ENCODE data around the gene CARD14.
A peak's percentile ranks its signal among the peaks of the same experiment; 100 is the strongest.
"Not testable (repeated sequence)": the region's sequence is repeated elsewhere in the genome, so short reads cannot be mapped to it uniquely, and the experiment has no call there.

Gene CARD14

GRCh38 chr17:80147035-80147822 lies 22.6 kb upstream of the CARD14 start, which contains the start of gene EIF4A3:
Gene EIF4A3, minus strand, starts transcription at chr17:80147128. Its CDS starts 167 bp downstream, at chr17:80146961.
- DNase-seq (ENCODE audit: low read depth in 2 of 2): peak; percentile 87 to 90

DNA sequence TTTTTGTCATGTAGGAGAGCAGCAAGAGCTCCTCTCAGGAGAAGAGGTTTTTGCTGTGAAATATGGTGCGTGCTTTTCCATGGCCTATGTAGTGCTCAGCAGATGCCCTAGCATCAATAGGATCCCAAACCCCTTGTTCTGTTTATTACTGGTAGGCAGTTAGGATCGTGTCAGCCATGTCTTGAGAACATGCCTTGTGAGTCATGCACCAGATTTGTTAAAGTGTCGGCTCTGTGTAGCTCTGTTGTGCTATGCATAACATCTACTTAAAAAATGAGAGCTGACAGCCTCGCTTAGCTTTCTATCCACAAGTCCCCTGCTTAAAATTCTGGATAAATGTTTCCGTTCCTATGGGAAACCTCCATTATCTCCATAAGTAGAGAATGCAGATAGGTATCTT lies 18.5 kb upstream of the CARD14 start:
- no peak for DNase-seq (ENCODE audit: low read depth in 2 of 2)

DNA sequence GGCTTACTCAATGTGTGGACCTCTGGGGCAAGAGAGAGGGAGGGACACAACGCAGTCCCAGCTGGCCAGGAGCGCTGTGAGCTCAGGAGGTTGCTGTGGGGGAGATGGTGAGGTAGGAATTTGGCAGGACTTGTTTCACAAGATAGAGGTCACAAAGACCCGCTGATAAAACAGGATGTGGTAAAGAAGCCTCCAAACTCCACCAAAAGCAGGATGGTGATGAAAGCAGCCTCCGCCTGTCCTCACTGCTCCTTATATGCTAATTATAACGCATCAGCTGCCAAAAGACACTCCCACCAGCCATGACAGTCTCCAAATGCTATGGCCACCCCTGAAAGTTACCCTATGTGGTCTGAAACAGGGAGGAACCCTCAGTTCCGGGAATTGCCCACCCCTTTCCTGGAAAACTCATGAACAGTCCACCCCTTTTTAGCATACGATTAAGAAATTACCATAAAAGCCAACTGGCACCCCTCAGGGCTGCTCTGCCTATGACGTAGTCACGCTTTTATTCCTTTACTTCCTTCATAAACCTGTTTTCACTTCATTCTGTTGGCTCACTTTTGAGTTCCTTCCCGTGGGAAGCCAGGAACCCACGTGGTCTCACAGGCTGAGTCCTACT lies 17.6 kb upstream of the CARD14 start:
- no peak for DNase-seq (ENCODE audit: low read depth in 2 of 2)

GRCh38 chr17:80153004-80153403 lies 16.8 kb upstream of the CARD14 start:
- no peak for DNase-seq (ENCODE audit: low read depth in 2 of 2)

- DNase-seq (ENCODE audit: low read depth in 2 of 2): no peak
Measured at GRCh38 chr17:80154166-80154565, 15.7 kb upstream of the CARD14 start.

DNA sequence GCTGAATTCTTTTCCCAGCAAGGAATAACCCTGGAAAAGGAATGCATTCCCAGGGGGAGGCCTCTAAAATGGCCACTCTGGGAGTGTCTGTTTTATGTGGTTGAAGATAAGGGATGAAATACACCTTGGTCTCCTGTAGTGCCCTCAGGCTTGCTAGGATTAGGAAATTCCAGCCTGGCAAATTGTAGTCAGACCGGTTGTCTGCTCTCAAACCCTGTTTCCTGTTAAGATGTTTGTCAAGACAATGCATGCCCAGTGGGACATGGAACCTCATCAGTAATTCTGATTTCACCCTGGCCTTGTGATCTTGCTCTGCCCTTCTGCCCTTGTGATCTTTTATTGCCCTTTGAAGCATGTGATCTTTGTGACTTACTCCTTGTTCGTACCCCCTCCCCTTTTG lies 14.2 kb upstream of the CARD14 start:
- not testable (repeated sequence) for DNase-seq (ENCODE audit: low read depth in 2 of 2)

DNA sequence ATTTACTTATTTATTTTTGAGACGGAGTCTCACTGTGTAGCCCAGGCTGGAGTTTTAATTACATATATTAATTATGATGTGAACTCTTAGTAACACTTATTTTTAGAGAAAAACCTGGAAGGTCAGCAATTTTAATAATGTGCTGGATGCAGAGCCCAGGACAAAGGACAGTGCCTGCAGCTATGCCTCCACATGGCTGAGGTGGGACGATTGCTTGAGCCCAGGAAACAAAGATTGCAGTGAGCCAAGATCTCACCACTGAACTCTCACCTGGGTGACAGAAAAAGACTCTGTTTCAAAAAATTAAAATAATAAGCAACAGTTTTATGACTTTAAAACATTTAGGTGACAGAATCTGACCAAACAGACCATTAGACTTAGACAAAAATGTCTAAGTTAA lies 11.0 kb upstream of the CARD14 start:
- no peak for DNase-seq (ENCODE audit: low read depth in 2 of 2)

DNA sequence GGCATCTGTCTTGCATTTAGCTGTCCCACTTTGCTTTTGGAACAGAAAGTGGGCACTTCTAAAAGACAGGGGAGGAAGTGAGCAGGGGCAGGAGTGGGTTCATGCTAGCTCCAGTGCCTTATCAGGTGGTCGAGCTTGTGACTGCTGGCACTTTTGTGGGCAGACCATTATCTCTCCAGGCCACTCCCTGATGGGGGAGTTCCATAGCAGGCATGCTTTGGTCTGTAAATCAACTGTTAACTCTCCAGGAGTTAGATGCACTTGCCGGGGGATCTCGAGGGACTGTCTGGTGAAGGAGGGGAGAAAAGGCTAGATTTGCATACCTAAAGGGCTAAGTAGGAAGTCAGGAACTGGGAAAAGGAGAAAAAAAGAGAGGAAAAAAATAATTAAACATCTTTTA lies 9.3 kb upstream of the CARD14 start:
- no peak for DNase-seq (ENCODE audit: low read depth in 2 of 2)

- no peak for DNase-seq (ENCODE audit: low read depth in 2 of 2)
Measured at GRCh38 chr17:80163336-80163735, 6.5 kb upstream of the CARD14 start.

DNA sequence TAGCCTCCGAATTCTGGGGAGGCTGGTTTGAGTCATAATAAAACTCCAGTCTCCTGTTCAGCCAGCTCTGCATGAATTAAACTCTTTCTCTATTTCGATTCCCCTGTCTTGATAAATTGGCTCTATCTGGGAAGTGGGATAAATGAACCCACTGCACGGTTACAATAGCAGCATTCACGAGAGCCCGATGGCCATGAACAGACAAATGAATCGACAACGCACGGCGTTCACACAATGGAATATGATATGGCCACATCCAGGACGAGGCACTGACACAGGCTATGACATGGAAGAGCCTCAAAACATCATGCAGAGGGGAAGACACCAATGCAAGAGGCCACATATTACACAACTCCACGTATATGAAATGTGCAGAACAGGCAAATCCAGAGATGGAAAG lies 5.6 kb upstream of the CARD14 start:
- no peak for DNase-seq (ENCODE audit: low read depth in 2 of 2)

DNA sequence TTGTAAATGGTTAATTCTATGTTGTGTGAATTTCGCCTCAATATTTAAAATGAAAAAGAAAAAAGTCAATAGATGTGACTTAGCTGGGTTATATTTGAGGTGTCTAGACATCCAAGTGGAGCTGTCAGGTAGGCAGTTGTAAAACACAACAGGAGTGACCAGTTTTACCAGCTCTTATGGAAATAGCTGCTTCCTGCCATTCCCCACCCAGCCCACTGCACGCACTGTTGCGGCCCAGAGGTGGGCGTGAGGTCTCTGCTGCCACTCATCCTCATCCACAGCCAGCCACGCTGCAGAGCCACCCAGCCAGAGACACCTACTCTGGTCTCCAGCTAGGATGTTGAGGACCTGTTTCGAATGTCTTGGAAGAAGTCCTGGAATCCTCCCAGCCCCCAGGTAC lies 3.4 kb upstream of the CARD14 start:
- DNase-seq (ENCODE audit: low read depth in 2 of 2): no peak

GRCh38 chr17:80168371-80168770 lies 1.5 kb upstream of the CARD14 start:
- no peak for DNase-seq (ENCODE audit: low read depth in 2 of 2)

DNA sequence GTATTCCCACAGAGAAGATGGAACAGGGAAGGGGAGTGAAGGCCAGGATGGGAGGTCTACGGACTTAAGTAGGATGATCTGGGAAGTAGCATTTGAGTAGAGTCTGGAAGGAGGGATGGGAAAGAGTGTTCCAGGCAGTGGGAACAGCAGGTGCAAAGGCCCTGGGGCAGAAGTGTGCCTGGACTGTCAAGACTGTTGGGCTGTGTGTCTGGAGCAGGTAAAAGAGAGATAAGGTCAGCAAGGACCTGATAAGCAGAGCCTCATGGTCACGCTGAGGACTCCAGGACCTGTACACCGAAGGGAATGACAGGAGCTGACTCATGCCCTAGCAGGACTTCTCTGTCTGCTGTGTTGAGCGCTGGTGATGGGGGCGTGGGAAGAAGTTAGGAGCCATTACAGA lies 723 bp upstream of the CARD14 start:
- no peak for DNase-seq (ENCODE audit: low read depth in 2 of 2)

DNA sequence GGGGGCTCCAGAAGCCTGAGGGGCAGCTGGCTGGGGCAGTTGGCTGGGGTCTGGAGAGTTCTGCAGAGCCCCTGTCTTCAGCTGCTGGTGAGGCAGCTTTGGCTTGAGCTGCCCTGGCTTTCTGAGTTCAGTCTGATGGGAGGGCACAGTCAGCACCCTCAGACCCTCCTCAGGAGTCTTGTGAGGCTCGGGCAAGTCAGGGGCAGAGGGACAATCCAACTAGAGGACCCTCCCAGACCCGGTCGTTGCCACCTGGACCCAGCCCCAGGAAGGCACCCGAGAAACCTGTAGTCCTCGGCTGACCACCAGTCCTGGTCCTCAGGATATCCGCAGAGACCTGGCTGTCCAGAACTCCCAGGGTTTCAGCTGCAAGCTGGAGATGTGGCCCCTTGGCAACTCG lies 1.9 kb downstream of the CARD14 start:
- no peak for DNase-seq (ENCODE audit: low read depth in 2 of 2)

GRCh38 chr17:80173126-80173525 lies 3.3 kb downstream of the CARD14 start:
- DNase-seq (ENCODE audit: low read depth in 2 of 2): no peak

DNA sequence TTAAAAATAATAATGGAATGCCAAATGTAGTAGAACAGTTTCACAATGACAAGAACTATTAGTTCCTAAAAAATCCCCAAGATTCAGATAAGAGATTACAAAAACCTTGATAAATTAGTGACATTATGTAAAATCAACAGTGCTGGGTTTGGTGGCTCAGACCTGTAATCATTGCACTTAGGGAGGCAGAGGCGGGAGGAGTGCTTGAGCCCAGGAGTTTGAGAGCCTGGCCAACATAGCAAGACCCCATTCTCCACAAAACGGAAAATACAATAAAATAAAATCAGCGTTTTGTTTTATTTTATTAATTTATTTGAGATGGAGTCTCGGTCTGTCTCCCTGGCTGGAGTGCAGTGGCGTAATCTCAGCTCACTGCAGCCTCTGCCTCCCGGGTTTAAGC lies 4.1 kb downstream of the CARD14 start:
- no peak for DNase-seq (ENCODE audit: low read depth in 2 of 2)

DNA sequence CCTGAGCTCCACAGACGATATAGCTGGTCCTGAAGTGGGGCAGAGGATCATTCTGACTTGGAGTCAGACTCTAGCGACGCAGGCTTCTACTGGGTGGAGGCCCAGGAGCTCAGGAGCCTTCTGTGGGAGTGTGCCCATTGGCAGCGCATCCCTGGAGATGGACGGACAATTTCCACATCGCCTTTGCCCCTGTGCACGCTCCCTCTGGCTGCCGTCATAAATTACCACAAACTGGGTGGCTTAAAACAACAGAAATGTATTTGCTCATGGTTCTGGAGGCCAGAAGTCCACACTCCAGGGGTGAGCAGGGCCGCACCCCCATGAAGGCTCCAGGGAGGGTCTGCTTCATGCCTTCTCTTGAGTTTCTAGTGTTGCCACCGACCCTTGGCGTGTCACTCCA lies 6.9 kb downstream of the CARD14 start:
- DNase-seq (ENCODE audit: low read depth in 2 of 2): no peak

DNA sequence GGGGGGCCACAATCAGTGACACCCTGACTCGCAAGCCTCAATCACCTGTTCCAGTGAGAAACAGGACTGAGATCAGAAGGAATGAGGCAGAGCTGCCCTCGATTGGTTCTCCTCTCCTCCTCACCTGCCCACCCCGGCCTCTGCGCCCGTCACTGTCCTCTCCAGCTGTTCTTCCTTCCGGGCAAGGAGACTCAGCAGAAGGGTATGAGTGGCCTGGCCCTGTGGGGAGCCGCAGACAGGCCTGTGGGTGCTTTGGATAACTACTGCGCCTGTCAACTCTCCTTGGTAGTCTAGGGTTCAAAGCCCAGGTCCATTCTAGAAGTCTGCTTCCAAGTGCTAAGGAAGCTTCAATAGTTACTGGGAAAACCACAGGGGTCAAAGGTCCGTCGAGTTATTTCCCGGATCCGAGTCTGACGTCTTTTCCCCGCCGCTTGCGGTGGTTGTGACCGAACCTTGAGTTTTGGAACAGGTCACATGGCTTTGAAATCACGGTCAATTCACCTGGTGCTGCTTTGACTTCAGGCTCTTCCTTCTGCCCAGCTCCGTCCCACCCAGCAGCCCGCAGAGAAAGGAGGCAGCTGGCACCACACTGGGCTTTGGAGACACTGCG lies 8.3 kb downstream of the CARD14 start:
- no peak for DNase-seq (ENCODE audit: low read depth in 2 of 2)

DNA sequence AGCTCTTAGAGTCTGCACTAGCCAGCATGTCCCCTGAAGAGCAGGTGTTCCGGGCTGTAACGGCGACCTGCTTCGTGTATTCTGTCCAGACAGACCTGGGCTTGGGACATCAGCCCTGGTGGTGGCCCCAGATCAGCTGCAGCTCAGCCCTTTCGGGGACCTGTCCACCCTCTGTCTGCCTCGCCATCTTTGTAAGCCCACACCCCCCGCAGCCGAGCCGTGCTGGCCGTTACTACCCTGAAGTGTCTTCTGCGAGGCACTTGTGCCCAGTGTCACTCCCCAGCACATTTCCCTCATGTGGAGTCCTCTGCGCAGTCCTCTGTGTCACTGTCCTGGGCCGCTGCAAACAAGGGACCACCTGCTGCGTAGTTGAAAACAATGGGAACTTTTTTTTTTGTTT lies 10.4 kb downstream of the CARD14 start:
- no peak for DNase-seq (ENCODE audit: low read depth in 2 of 2)

GRCh38 chr17:80181431-80181830 lies 11.6 kb downstream of the CARD14 start:
- no peak for DNase-seq (ENCODE audit: low read depth in 2 of 2)

GRCh38 chr17:80182118-80182844 lies 12.5 kb downstream of the CARD14 start:
- no peak for DNase-seq (ENCODE audit: low read depth in 2 of 2)

DNA sequence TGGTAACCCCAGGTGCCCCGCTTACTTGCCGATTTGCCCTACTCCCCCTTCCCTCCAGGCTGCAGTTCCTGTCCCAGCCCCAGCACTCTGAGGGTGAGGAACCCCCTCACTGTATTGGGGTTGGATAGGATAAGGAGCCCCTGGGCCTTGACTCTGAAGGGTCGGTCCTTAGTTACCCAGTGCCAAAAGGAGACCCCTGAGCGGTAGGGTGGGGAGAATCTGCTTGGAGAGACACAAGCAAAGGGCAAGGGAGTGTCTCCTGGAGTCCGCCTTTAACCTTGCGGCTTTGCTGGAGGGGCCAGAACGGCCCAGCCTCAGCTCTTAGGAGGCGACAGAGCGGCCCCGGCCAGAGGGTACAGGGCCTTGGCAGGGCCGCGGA lies 13.0 kb downstream of the CARD14 start:
- no peak for DNase-seq (ENCODE audit: low read depth in 2 of 2)
